HG03103 (cell line): ENCODE measurements around the gene KAZN.

ENCODE experiments used
- ATAC-seq: cut with Tn5 transposase; IDR thresholded peaks from one replicate; pipeline ENCODE4 v1.9.1; 2021; ENCODE audit warnings: low read depth; ENCODE audit not compliant: unreplicated experiment

Gene KAZN

DNA sequence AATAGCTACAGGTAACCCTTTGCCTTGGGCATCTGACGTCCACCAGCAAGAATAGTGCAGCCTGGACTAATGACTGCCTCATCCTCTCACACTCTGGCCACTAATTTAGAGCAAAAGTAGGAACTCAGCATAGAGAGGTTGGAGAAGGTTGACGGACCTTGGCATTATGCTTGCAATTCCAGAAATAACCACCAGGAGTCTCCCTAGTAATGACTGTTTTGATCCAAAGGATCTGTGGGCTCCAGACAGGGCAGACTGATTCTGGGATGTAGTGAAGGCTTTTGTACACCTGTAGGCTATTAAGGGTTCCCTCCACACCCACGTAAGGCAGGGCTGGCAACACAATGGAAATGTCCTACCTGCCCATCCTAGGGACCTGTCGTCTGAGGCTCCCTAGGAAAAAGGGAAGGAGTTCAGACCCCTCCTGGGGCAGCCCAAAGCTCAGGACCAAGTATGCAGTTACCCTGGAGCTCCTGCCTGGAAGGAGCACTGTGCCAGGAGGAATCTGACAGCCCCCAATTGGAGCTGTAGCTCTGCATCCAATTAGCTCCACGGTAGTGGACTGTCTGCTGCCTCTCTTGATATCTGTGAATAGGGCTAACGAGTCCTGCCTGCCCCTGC, 464.1 kb downstream of the KAZN start:
- no peak for ATAC-seq

GRCh38 chr1:15063346-15063745, 464.9 kb downstream of the KAZN start:
- ATAC-seq = no peak

DNA sequence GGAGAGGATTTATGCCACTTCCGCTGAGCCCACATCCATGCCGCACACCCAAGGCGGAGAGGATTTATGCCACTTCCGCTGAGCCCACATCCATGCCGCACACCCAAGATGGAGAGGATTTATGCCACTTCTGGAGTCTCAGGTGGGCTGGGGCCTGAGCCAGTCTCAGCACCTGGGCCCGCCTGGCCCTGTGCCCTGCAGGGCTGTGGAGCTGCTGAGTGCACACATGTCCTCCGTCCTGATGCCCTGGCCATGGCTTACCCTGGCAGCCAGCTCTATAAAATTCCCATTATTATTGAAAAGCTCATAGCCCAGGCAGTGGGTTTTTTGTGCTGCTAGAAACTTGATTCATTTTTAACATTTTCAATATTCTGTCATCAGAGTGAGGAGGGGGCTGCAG, 465.3 kb downstream of the KAZN start:
- ATAC-seq = no peak

DNA sequence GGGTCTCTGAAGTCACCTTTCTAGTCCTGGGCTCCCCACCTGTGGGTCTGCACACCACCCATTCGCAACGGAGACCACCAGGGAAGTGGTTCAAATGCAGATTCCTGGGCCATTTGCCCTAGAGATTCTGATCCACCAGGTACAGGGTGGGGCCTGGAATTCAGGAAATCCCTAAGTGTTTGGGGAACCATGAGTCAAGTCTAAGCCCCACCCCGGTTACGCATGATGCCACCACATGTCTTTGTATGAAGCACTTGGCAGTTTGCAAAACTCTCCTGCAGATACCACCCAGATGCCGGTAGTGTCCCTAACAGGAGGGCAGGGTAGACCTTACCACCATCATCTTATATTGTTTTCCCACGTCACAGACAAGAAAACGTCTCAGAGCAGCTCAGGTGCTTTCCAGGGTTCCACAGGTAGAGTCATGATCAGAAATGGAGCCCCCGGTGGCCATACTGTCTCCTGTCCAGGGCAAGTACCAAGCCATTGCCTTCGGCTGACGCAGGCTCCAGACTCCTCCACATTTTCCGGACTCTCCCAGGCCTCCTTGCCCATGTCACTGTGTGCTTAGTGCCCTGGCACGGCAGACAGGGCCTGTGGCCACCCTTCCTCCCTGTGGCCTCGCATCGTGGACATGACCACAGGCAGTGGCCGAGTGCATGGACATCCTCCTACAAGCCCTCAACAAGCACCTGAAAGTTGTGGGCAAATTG, 465.9 kb downstream of the KAZN start:
- no peak for ATAC-seq

- no peak for ATAC-seq
These were observed 466.8 kb downstream of the KAZN start for GRCh38 chr1:15065291-15065690.

- ATAC-seq = no peak
These were observed 467.3 kb downstream of the KAZN start for GRCh38 chr1:15065736-15066135.

GRCh38 chr1:15066191-15066590, 467.7 kb downstream of the KAZN start:
- ATAC-seq = no peak

GRCh38 chr1:15067148-15067547, 468.7 kb downstream of the KAZN start:
- no peak for ATAC-seq

- ATAC-seq = no peak
These were observed 469.7 kb downstream of the KAZN start for GRCh38 chr1:15068152-15068551.

GRCh38 chr1:15068997-15069396, 470.5 kb downstream of the KAZN start:
- no peak for ATAC-seq

DNA sequence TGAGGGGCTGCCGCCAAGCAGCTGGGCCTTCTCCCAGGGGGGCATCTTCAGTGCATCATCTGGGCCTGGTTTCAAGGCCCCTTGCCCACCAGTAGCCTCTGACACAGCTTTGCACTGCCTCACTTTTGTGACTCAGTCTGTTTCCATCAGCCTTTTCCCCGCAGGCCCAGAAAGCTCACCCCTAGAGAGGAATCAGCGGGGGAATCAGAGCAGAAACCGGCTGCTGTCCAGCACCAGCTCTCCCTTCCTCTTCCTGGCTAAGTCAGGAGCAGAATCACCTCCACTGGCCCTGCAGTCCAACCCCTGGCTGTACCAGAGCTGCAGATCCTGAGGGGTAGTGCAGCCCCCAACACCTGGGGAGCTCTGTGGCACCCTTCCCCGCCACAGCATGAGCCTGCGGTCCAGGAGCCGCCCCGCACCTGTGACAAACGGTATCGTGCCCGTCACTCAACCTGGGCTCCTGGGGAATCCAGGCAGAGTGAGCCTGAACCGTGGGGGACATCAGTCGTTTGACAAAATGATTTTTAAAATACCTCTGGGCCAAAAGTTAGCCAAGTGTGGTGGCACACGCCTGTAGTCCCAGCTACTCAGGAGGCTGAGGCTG, 471.8 kb downstream of the KAZN start:
- ATAC-seq = no peak

DNA sequence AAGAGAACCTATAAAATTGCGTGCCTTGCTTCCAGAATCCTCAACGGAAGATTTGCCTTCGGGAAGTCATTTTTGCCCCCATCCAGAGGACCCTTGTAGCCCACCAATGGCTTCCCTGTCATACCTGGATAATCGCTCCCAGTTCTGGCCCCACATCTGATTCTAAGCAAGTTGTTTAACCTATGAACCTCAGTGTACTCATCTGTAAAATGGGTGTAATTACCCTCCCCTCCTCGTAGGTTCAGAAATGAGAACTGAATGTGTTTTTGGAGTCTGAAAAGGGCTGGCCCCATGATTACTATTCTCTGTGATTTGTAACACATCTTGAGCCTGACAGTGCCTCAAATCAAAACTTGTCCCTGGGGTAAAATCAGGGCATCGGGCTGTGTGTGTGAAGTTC, 473.5 kb downstream of the KAZN start:
- ATAC-seq = no peak

DNA sequence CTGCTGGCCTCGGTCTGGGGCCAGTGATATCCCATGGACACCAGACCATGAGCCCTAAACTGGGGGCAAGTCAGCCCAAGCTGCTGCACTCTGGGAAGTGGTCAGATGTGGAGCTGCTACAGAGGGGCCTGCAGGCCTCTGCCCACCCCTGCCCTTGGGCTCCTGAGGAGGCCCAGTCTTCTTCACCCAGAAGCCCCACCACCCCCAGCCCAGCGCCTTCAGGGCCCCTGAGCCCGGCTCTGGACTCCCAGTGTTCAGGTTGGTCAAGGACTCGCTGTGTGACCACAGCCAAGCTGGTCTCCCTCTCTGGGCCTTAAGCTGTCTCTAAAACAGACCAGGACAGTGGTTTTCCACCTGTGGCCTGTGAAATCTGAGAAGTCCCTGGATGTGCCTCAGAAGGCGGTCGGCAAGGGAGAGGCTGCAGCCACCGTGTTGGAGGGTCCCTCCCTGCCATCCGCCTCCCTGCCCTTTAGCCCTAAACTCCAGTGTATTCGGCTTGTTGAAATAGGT, 475.4 kb downstream of the KAZN start:
- ATAC-seq = no peak

DNA sequence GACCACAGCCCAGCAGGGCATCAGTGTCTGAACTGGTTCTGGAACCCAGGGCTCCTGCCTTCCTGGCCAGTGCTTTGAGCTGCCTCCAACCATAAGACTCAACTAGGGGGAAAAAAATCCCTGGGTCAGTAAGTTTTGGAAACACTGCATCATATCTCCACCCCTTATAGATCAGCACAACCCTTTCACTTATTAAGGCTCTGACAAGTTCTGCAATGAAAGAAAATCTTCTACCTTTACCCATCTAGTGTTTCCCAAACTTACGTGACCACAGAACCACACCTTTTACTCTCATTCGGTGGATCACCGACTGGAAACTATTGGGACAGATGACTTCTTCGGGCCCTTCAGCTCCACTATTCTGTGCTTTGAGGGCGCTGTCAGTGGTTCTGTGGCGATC, 476.7 kb downstream of the KAZN start:
- no peak for ATAC-seq

DNA sequence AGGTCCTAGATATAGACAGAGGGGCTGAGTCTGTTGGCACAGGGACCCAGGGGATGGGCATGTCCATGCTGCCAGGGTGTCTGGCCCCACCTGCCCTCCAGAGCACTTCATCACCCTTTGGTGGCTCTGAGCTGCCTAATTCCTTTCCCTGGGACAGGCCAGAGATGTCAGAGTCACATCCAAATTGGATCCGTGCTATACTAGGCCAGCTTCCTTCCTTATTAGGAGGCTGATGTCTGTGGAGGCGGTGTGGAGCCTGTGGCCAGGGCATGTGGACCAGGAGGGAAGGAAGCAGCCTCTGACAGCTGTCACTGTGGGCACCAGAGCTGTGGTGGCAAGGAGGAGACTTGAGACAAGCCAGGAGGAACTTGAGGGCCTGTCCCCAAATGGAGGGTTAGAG, 477.3 kb downstream of the KAZN start:
- no peak for ATAC-seq

DNA sequence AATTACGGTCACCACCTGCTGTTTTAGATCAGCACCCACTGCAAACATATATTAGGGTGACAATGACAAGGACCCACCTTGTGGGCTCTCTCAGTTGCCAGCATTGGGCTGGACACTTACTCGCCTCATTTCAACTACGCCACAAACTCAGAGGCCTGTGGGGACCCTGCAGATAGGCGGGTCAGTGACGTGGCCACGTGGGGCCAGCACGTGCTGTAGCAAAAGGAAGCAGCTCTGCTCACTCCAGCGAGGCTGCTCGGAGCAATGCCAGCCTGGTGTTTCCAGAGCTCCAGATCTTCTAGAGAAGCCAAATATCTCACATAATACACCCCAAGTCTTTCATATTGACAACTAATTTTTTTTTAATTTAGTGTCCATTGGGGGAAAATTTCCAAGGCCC, 478.3 kb downstream of the KAZN start:
- ATAC-seq = no peak

- no peak for ATAC-seq
These were observed 478.9 kb downstream of the KAZN start for GRCh38 chr1:15077384-15077783.

- no peak for ATAC-seq
These were observed 482.0 kb downstream of the KAZN start for GRCh38 chr1:15080328-15081007.

GRCh38 chr1:15081102-15081501, 482.6 kb downstream of the KAZN start:
- ATAC-seq = no peak

GRCh38 chr1:15083578-15083977, 485.1 kb downstream of the KAZN start:
- no peak for ATAC-seq

DNA sequence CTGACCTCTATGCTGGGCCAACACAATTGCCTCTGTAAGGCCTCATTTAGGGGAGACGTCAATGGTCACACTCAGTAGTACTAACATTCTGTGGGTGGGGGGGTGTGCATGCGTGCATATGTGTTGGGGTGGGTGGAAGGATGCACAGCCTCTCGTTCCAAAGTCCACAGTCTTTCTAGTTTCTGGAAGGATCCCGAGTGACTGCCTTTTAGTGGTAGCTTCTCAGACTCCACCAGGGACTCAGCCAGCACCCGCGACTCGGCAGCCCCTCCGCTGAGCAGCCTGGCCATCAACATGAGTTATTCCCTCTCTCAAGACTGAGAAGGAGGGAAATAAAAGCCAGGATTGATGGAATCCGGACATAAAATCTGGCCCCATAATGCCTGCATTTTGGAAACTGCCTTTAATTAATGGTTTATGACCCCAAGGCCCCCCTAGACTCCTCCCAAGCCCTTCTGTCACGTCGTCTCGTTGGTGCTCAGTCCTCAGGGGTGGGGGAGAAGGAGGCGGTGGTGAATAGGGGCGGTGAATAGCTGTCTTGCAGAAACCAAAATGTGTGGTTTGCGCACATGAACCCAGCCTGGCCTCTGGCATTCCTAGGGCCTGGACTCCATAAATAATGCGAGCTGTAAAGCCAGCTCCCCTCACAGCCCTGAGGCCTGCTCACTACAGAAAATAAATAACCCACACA, 489.9 kb downstream of the KAZN start:
- no peak for ATAC-seq
